GF-D8 (cell line): ENCODE results near the gene RET.

ENCODE experiments used
- DNase-seq: peaks from one replicate; lab custom pipeline; 2025; lab: John Stamatoyannopoulos, UW

RET gene

DNA sequence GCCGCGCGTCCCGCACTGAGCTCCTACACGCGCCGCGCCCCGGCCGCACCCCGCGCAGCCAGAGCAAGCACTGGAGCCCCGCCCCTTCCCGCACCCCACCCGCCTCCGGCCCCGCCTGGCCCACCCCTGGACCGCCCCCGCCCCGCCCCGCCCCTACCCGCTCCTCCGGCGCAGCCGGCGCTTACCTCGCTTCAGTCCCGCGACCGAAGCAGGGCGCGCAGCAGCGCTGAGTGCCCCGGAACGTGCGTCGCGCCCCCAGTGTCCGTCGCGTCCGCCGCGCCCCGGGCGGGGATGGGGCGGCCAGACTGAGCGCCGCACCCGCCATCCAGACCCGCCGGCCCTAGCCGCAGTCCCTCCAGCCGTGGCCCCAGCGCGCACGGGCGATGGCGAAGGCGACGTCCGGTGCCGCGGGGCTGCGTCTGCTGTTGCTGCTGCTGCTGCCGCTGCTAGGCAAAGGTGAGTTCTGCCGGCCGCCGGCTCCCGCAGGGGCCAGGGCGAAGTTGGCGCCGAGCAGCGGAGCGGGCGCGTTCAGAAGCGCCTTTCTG lies at the start of gene RET:
Gene RET, plus strand, starts transcription at position 194 of the 545 bp plus-strand sequence. Its CDS starts 190 bp downstream, at position 384.
- no peak for DNase-seq

DNA sequence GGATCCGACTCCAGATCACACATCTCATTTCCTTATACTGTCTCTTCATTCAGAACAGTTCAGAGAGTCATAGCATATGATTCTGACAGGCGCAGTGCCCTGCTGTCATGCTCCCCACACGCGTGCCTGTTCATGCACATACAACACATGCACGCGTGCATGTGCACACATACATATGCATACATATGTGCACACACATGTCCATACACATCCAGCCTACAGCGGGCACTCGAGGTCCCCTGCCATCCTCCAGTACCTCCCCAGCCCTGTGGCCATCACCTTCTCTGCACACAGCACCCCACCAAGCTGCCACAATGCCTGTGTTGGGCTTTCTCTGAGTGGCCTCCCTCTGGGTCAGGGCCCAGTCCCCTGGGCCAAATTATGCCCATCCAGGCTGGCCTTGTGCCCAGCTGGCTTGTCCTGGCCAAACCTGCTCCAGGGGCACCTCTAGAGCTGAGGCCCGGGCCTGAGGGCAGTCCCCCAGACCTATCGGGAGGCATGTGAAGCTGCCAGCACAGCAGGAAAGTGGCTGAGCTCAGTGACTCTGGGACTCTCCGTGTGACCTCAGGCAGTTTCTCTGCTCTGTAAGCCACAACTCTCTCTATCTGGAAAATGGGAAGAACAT lies 49.4 kb upstream of the RET start:
- DNase-seq, result no peak

DNA sequence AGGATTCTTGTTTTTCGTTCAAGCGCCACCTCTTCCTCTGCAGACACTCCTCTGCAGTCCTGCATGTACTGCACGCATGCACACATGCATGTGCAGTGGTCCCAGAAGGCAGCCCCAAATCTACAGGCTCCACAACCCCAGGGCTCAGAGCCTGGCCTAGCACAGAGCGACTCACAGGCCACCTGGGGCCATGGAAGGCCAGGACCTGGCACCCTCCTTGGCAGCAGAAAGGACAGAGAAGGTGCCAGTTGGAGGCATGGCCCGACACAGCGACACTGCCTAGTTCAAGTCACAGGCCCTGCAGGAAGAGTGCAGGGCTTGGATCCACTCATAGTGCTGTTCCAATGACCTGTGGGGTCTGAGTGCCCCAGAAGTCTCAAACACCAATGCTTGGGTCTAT lies 48.7 kb upstream of the RET start:
- no peak for DNase-seq

DNA sequence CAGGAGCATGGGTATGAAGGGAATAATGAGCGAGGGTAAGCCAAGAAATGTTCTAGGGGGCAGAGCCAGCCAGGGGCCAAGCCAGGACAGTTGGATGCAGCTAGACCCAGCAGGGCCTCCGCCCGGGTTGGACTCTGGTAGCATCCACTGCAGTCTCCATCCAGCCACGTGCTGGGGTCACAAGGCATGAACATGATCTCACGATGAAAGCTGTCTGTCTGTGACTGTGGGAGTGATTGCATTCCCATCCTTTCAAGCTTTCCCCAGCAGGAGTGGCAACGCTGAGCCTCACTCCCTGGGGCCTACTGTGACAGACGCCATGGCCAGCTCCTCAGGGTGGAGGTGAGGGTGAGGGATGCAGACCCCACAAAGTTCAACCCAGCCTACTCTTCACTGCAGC lies 47.8 kb upstream of the RET start:
- no peak for DNase-seq

DNA sequence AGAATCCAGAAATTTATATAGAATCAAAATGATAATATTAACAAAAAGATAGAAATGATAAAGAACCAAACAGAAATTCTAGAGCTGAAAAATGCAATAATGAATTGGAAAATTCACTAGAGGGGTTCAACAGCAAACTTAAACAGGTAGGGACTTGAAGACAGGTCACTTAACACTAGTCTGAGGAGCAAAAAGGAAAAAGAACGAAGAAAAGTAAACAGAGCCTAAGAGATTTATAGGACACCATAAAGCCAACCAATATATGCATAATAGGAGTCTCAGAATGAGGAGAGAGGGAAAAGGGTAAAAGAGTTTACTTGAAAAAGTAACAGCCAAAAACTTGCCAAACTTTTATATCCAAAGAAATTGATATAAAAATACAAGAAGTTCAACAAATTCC lies 44.3 kb upstream of the RET start:
- no peak for DNase-seq

DNA sequence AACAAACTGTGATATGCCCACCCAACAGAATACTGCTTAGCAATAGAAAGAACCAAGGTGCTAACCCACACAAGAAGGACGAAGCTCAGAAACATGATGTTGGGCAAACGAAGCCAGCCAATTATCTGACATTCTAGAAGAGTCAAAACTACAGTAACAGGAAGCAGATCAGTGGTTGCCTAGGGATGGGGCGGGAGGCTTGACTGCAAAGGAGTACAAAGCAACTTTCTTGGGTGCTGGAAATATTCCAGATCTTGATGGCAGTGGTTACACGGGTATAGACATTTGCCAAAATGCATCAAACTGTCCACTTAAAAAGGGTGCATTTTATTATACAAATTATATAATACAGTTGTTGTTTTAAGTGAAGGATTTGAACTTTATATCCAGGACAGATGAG lies 41.1 kb upstream of the RET start:
- DNase-seq, result no peak

DNA sequence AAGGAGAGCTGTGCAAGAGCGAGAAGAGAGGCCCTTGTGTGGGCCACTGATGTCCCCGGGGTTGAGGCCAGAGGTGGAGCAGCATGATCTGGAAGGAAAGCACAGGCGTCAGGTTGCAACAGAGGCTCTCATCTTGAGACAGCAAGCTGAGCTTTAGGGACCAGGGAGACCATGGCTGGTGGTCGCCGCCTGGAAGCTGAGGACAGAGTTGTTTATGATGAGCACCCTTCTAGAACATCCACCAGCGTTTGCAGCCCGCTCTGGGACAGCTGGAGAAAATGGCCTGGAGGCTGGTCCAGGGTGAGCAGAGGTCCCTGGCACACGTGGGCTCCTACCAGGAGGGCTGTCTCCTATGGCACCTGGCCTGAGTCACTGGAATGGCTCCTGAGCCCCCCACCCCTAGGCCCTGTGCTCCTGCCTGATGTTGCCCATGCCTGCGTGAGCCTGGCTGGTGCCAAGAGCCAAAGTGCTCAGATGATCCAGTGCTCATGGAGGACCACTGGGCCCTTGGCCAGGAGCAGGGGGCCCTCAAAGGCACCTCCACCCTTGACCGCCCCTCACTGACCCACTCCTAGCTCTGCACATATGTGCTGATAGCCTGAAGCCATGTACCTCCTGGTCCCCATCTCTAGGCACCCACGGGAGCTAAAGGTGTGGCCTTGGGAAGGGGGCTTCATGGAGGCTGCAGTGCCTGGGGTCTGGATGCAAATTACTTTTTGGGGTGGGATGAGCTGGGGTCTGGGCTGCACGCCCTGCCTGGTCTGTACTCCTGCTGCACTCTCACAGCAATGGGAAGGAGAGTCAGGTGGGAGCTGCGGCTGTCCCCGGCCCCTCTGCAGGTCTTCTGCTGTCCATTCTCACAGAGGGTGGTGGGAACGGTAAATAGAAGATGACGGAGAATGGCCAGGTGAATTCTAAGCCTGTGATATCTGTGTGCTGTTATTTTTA lies 40.1 kb upstream of the RET start:
- no peak for DNase-seq

DNA sequence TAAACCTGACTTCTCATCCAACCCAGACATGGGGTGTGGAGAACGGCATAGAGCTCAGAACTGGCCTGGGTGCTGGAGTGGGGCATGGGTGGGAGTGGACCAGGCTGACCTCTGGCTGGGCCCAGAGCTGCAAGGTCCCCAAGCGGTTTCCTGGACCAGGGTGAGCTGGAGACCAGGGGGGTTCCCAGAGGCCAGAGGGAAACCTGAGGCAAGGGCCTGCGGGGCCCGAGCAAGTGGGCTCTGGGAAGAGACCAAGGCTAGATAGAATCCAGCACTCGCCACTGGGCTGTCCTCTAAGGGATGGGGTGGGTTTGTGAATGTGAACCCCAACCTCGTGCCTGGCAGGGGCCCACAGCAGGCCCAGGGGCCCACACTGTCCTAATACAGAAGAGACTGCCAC lies 39.4 kb upstream of the RET start:
- no peak for DNase-seq

DNA sequence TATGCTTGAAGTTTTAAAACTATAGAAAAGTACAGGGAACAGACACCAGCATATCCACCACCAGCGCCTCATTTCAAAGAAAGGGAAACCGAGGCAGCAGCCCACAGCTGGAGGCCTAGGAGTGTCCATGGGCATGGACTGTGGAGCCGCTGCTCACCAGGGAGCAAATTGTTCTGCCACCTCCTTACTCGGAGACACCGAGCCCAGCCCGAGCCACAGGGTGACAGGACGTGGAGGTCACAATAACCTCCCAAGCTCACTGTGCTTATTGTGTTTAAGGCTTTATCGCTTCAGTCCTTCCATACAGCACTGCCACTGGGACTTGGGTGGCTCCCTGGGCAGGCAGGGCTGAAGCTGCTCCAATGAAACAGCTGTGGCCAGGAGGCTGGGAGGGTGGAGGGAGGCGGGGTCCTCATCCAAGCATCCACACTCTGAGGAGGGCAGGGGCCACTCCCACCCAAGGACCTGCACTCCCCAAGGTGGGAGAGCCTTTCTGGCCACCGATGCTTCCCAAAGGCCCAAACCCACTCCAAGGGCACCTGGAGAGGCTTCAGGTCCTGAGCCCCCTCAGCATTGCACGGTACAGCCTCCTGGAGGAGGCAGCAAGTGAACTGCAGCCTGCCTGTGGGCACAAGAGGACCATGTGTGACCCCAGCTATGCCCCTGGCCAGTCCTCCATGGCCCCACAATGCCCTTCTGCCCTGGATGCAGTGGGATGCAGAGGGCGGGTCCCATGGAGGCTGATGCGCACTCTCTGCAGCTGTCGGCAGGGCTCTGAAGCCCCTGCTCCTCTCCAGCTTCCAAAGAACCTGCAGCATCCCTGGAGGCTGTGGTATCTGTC lies 38.7 kb upstream of the RET start:
- DNase-seq, result no peak

DNA sequence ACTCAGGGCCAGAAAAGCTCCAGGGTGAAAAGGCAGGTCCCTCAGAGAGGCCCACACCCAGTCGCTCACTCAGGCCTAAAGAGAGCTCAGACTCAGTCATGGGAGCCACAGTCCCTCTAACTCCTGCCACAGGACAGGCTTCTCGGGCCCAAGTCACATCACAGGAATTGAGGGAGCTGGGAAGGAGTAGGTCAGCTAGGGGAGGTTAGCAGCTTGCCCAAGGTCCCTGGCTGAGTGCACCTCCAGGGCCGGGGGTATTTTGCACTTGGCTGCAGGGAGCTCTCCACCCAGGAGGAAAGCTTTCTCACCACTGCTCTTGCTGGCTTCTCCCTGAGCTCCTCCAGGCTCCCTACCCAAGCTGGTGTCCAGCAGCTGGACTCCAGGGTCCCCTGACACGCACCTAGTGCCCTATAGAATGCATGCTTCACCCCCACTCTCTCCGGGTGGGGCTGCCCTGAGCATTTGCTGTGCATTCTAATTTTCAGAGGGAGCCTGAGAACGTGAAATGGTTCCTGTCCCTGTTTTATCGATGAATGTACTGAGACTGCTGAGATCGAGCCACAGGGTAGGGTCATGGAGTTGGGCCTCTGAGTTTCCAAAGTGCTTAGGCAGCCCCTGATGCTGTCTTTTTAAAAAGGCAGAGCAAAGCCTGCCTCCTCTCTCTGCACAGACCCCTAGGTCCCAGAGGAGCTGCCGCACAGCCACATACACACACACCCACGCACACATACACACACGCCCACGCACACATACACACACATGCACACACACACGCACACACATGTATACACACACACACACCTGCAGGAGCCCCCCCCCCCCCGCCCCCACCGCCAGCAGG lies 37.9 kb upstream of the RET start:
- DNase-seq, result no peak

DNA sequence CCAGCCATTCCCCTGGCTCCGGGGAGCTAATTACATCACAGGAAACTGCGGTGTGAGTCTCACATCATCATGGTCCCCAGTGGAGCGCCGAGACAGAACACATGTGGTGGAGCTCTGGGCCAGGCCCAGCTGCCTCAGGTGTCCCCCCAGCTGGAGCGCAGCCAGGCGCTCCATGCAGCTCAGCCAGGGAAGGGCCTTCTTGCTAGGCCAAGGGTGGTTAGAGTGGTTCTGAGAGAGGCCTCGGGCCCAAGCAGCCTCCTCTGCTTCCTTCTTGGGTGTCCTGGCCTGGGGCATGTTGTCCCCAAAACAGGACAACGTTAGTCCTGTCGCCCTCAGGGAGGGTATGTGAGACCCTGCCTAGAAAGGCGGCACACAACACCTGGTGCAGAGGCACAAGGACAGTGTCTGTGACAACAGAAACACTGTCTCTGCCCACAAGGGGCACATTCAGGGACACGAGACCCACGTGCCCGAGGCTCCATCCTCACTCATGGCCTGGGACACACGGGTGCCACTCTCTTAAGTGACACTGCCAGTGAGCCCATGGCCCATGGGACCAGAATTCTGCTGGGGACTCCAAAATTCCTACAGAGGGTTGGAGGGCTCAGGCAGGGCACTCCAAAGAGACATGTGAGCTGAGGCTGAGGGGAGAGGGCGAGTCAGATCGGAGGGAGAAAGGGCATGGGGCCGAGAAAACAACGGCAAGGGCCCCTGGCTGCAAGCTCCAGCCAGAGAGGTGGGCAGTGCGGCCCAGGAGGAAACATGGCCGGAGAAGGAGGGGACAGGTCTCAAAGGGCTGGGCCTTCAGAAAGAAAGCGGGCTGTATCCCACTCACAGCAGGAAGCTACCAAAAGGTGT lies 37.0 kb upstream of the RET start:
- DNase-seq, result no peak

DNA sequence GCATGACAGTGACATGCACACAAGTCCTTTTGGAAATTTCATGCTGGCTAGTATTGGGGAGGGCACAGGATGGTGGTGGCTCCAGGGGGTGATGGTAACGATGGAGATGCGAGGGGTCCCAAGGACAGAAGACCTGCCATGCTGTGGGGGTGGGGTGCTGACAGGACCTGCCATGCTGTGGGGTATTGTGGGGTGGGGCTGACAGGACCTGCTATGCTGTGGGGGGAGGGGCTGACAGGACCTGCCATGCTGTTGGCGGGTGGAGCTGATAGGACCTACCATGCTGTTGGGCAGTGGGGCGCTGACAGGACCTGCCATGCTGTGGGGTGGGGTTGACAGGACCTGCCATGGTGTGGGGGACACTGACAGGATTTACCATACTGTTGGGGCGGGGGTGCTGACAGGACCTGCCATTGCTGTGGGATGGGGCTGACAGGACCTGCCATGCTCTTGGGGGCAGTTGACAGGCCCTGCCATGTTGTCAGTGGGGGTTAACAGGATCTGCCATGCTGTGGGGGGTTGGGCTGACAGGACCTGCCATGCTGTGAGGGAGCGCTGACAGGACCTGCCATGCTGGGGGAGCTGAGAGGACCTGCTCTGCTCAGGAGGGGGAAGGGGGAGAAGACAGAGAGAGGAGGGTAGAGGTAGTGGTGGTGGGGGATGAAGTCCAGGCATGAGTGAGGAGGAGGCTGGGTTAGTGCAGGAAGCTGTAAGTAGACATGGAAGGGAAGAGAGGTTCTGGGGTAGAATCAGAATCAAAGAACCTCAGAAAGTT lies 36.2 kb upstream of the RET start:
- DNase-seq, result no peak

DNA sequence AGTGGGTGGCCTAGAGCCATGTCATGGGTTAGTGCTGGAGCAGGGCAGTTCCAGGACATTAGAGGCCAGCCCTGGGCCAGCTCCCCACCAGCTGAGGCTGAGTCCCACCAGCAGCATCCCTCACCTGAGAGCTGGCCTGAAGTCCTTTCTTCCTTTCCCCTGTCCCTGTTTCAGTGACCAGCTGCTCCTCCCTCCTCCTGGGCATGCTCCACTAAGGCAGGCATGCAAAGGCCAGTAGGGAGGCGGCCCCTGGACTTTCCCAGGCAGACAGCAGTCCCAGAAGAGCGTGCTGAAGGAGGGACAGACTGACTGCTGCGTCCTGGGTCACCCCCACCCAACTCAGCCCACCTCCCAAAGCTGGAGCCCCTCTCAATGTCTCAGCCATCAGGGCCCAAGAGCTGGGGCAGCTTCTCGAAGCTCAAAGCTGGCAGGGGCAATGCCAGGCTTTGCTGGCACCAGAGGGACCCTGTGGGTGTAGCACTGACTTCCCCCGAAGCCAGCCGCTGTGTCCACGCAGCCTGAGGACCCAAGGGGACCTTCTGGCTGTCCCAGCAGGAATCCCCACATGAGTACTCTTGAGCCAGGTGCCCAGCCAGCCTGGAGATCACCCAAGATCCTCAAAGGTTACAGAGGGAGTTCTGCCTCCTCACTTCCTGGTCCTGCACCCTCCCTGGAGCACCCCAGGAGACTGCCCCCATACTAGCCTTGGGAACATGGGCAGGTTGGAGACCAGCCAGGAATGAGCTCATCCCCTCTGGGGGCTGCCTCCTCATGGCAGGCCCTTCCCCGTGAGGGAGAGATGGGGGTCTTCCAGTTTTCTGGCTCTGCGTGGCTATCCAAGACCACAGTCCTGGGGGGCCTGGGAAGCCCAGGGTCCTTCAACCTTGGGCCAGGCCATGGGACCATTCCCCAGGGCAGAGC lies 35.2 kb upstream of the RET start:
- DNase-seq, result no peak

DNA sequence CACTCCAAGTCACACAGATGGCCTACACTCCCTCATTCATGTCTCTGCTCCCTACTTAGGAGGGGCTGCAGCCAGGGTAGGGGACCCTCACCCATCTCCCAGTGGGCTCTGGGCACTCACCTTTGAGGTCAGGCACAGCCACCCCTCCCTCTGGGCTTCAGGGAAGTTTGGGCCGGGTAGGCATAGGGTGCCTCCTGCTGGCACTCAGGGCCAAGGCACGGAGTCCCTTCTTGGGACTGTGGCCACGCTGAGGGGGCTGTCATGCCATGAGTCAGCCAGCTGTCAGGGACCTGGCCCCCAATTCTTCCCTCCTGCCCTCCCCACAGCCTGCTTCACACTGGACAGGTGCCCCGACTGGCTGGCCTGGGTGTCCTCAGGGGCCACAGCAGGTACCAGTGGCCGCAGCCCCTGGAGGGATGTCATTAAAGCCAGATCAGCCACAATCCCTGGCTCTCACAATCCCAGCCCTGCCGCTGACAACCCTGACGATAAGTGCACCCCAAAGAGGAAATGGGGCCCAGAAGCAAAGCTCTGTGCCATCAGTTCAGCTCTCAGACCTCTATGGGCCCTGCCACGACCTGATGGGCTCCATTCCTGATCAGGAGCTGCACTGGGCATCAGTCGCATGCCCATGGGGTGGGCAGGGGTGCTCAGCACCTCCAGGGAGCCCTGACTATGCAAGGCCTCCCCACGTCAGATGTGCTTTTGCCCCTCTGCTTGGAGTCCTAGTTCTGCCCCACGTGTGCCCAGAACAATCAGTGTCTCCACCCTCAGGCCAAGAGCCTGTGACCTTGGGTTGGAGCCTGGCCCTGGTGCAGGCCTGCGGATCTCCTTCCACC lies 34.1 kb upstream of the RET start:
- DNase-seq, result no peak

DNA sequence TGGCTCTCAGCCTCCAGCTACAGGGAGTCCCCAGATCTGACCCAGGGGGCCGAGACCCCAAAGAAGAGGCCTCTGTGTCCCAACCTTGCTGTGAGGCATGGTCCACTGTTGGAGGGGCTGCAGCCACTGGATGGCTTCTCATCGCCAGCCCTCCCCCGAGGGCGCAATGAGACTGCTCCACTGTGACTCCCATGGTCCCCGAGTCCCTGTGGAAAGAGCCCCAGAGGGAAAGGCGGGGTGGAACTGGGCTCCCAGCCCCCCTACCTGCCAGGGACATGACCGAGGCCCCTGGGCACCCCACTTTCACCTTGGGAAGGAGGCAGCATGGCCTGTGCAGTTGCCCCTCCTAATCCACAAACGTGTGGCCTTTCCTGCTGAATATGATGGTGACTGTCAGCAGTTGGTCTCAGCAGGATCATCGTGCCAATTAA lies 33.5 kb upstream of the RET start:
- no peak for DNase-seq

DNA sequence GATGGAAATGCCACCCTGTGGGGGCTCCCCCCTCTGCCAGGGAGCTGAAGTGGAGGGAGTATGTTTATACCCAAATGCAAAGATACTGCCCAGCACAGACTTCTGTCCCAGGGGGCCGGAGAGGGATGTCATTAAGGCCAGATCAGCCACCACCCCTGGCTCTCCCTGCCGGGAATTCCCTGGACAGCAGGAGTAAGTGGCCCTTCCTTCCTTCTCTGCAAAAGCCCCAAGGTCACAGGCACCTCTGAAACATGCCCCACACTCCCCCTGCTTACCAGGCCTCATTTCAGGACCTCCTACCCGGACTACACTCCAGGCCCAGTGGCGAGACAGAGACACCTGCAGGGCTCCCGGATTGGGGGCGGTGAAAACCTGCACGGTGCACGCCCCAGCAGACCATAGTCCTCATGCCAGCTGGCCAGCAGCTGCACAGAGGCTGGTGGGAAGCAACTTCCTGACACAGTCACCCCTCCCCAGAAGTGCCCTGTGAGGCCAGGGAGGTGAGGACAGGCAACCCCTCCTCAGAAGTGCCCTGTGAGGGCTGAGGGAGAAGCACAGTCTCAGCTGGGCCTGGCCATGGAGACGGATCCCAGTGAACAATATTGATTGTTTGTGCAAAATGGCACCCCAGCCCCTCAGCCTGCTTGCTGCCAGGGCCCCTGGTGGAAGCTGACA lies 33.0 kb upstream of the RET start:
- no peak for DNase-seq

DNA sequence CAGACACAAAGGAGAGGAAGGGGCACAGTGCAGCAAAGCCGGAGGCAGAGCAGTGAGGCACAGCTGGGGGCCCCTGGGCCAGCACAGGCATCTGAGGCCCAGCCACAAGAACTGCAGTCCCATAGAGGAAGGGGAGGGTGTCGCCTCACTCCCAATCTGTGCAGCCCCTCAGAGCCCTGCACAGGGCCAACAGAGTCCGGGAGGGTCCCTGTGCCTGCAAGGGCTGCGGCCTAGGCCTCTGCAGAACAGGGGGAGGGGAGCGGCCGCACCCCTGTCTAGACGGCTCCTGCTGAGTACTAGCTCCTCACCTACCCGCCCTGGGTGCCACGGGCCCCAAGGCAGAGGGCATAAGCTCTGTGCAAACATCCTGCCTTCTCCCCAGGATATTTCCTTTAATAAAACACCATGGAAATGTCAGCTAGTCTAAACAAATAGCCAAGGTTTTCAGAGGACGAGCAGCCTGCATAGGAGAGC lies 32.4 kb upstream of the RET start:
- DNase-seq, result no peak
